Inflammatory macrophage treated with lipopolysaccharide for 4 hours (primary cell): ENCODE measurements around the gene FXYD5.

Experiments
- DNase-seq: peaks from one replicate; pipeline ENCODE4 v3.0.0-alpha.2; 2020

The FXYD5 gene

DNA sequence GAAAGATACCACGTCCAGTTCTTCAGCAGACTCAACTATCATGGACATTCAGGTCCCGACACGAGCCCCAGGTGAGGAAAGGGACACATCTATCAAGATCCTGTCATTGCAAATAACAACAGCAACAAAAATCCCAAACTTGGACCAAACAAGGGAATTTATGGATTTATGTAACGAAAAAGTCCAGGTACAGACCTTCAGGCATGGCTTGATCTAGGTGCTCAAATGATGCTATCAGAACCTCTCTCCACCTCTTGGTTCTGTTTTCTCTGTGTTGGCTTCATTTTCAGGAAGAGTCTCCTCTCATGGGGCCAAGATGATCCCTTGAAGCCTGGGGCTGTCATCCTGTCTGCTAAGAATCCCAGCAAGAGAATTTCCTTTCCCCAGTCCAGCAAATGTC lies 2.9 kb downstream of the FXYD5 start:
- no peak for DNase-seq

- DNase-seq: no peak
Observed at GRCh38 chr19:35159606-35160005, 5.1 kb downstream of the FXYD5 start.

DNA sequence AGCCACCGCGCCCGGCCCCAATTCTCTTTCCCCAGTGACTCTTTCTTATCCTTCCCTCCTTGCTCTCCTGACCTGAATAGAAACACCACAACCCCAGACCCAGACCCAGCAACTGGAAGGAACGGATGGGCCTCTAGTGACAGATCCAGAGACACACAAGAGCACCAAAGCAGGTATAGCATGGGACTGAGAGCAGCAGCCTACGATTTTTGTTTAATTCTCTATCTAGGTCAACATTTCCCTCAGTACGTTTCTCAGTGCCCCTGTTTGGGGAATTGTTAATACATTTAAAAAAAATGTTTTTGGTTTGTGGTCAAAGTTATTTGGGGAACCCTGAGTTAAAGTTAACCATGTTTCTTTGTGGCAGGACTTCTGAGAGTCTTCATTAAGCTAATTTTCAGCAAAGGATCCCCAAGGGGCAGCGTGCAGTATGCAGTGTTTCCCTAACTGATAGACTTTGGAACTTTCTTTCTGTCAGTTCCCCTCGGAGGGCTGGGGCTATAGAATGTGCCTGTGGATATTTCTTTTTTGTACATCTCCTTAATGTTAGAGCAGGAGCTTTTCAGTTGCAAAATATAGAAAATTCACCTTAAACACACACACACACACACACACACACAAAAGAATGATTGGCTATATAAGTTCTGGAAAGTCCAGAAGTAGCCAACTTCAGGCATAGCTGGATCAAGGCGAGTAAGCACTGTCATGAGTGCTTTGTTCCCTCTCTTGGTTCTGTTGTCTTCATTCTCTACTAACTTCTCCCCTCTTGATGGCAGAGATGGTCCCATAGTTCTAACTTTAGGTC lies 6.3 kb downstream of the FXYD5 start:
- DNase-seq: no peak

DNA sequence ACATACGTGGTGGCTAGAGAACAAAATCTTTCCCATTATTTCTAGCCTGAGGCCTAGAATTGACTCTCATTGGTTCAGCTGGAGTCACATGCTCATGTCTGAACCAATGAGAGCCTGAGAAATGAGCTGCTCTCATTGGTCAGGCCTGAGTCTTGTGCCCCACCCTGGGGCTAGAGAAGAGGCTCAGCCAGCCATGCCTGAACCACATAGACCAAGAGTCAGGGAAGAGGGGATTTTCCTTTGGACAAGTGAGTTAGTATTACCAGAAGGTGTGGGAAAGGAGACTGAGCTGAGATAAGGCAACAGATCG lies 6.9 kb downstream of the FXYD5 start:
- DNase-seq: no peak

- DNase-seq: no peak
Observed at GRCh38 chr19:35162471-35163326, 8.2 kb downstream of the FXYD5 start.

GRCh38 chr19:35164418-35164817 lies 9.9 kb downstream of the FXYD5 start:
- DNase-seq: no peak

- no peak for DNase-seq
Observed at GRCh38 chr19:35165200-35166058, 10.9 kb downstream of the FXYD5 start.

DNA sequence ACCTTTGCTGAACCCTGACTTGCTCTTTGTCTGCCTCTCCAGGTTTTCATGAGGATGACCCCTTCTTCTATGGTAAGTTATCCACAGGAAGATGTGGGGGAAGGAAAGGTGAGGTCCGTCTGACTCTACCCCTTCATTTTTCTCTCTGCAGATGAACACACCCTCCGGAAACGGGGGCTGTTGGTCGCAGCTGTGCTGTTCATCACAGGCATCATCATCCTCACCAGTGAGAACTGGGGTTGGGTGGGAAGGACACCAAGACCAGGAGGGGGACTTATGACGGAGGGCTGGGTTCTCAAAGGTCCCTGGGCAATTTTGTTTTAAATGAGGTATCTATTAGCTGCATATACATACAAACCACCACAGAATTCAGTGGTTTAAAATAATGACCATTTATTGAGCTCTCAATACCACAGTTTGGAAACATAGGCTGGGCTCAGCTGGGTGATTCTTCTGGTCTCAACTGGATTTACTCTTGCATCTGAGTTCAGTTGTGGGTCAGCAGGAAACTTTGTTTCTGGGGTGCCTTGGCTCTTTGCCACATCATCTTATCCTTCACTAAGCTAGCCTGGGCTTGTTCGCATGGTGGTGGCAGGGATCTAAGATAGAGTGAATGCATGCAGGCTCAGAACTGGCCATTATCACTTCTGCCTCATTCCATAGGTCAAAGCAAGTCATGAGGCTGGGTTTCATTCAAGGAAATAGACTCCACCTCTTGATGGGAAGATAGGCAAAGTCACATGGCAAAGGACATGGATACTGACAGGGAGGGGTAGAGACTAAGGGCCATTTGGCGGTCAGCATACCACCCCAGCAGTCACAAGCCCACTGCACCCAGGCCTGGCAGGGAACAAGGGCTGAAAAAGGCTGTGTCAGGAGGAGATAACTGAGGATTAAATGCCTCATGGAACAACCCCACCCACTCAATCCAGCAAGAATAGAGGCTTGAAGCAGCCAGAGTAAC lies 11.8 kb downstream of the FXYD5 start:
- no peak for DNase-seq

DNA sequence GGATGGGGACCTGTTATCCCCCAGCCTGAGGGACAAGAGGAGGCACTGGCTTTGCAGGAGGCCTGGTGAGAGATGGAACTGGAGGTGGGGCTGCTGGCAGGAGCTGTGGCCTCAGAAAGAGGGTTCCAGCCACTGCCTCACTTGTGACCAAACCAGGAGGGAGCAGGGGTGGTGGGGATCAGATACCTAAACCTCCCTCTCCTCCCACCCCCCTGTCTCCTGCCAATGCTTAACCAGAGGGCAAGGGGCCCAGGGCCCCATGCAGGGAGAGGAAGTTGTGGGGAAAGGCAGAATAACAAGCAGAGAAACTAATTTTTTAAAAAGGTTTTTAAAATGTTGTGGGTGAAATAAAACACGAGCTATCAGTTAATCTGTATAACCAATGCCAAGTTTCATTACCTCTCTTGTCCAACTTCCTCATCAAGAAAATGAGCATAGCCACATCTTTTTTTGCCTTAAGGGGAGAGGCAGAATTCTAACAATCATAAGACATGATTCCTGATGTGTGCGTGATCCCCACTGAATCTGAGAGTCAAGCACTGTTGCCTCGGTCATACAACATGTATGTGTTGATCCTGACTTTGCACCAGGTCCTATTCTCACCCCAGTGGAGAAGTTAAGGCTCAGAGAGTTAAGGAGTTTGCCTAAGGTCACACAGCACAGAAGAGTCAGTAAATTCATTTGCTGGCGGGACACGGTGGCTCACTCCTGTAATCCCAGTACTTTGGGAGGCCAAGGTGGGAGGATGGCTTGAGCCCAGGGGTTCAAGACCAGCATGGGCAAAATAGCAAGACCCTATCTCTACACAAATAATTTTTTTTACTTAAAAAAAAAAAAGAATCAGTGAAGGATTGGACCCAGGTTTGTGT lies 12.9 kb downstream of the FXYD5 start:
- DNase-seq: peak; percentile 25

DNA sequence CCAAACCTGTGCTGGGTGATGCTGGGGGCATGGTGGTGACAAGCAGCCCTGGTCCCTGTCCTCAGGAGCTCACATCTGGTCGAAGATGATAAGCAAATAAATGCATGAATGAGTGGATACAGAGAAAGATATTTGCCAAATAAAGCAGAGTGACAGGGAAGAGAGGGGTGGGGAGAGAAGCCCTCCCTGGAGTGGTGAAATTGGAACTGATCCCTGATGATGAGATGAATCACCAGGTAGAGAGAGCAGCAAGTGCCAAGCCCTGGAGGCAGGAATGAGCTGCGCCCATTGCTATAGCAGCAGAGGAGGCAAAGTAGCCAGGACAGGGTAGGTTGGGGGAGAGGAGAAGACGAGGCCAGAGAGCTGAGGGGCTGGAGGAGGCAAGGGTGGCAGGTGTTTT lies 13.7 kb downstream of the FXYD5 start:
- no peak for DNase-seq

GRCh38 chr19:35169221-35169995 lies 14.9 kb downstream of the FXYD5 start:
- DNase-seq: no peak

- DNase-seq: peak; percentile 34
Observed at GRCh38 chr19:35170359-35171061, 16.0 kb downstream of the FXYD5 start.

- DNase-seq: no peak
Observed at GRCh38 chr19:35171730-35172129, 17.2 kb downstream of the FXYD5 start.

DNA sequence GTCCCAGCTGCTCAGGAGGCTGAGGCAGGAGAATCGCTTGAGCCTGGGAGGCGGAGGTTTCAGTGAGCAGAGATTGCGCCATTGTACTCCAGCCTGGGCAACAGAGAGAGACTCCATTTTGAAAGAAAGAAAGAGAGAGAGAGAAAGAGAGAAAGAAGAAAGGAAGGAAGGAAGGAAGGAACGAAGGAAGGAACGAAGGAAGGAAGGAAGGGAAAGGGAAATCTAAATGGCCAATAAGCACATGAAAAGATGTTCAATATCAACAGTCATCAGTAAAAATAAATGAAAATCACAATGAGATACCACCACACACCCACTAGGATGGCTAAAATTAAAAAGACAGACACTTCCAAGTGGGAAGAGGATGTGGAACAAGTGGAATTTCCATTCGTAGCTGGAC lies 19.7 kb downstream of the FXYD5 start:
- DNase-seq: no peak

- DNase-seq: no peak
Observed at GRCh38 chr19:35176181-35176570, 21.6 kb downstream of the FXYD5 start.

DNA sequence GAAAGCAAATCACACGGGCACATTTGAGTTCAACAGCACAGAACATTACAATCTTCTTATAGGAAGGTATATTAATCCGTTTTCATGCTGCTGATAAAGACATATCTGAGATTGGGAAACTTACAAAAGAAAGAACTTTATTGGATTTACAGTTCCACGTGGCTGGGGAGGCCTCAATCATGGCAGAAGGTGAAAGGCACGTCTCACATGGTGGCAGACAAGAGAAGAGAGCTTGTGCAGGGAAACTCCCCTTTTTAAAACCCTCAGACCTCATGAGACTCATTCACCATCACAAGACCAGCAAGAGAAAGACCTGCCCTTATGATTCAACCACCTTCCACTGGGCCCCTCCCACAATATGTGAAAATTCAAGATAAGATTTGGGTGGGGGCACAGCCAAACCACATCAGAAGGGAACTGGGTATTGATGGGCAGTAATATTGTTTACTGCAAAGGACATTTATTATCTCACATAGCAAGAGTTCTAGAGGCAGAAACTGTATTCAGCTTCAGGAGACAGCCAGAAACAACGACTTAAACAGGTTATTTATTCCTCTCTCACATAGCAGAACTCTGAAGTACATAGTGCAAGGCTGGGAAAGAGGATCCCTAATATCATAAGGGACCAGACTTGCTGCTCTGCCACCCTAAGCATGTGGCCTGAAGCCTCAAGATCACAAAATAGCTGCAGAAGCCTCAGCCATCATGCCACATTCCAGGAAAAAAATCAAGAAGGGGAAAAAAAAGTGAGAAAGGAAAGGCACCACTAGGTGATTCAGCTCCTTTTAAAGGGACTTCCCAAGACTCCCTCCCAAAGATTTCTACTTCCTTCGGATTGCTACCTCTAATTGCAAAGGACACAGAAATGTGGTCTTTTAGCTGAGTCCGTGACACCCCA lies 23.1 kb downstream of the FXYD5 start:
- DNase-seq: peak; percentile 23

- DNase-seq: peak; percentile 37
Observed at GRCh38 chr19:35178701-35179100, 24.2 kb downstream of the FXYD5 start.

- no peak for DNase-seq
Observed at GRCh38 chr19:35179830-35180229, 25.3 kb downstream of the FXYD5 start.

GRCh38 chr19:35181387-35181786 lies 26.9 kb downstream of the FXYD5 start:
- DNase-seq: no peak
